CD4-positive, alpha-beta T cell treated with Interleukin-6 for 4 hours (primary cell): Measurements from ENCODE around the gene SLC4A9.

Experiments used
- DNase-seq: peaks from one replicate; pipeline ENCODE4 v3.0.0-alpha.2; 2020; ENCODE audit warnings: mixed read lengths

SLC4A9 gene

DNA sequence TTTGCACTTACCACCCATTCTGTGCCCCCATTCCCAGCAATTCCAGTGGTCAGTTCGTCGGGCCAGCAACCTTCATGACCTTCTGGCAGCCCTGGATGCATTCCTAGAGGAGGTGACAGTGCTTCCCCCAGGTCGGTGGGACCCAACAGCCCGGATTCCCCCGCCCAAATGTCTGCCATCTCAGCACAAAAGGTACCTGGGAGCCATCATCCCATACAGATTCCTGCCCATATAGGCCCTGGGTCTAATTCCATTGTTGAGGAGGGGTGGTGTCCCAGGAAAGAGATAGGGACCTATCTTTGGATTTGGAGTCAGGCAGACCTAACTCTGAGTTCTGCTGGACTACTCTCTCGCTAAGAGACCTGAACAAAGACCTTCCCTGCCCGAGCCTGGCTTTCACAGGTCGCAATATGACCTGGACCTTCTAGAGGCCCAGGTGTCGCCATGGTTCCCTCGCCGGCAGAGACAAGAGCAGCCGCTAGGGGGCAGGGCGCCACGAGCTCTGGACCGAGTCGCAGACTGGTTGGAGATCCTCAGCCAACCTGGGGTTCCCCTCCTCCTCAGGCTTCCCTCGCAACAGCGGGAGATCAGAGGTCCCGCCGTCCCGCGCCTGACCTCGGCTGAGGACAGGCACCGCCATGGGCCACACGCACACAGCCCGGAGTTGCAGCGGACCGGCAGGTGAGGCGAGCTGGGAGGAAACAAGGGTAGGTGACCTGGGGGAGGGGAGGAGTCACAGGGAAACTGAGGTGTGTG, 3.1 kb downstream of the SLC4A9 start:
- DNase-seq = peak; percentile 84

DNA sequence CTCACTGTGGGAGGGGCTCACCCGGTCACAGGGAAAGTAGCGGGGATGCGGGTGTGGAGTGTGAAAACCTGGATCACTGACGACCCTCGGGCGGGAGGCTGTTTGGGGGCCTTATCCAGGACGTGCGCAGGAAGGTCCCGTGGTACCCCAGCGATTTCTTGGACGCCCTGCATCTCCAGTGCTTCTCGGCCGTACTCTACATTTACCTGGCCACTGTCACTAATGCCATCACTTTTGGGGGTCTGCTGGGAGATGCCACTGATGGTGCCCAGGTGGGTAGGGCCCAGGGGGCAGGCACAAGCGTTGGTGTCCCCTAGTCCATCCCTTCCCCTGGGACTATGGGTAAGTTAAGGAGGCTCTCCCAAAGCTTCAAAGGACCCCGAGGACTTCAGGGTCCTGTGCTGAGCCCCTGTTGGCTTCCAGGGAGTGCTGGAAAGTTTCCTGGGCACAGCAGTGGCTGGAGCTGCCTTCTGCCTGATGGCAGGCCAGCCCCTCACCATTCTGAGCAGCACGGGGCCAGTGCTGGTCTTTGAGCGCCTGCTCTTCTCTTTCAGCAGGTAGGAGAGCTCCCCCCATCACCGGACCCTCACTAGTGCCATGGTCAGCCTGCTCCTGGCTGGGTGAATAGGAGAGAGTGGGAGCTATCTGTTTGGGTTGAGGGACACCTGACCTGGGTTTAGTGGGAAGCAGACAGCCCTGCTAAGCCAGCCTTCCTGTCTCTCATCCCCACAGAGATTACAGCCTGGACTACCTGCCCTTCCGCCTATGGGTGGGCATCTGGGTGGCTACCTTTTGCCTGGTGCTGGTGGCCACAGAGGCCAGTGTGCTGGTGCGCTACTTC, 3.9 kb downstream of the SLC4A9 start:
- DNase-seq = no peak

DNA sequence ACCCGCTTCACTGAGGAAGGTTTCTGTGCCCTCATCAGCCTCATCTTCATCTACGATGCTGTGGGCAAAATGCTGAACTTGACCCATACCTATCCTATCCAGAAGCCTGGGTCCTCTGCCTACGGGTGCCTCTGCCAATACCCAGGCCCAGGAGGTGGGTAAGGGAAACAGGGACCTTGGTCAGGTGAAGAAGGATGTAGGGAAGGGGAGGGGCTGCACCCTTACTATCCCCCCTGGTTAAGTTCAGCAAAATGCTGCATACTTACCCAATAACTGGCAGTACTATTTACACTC, 4.4 kb downstream of the SLC4A9 start:
- no peak for DNase-seq

DNA sequence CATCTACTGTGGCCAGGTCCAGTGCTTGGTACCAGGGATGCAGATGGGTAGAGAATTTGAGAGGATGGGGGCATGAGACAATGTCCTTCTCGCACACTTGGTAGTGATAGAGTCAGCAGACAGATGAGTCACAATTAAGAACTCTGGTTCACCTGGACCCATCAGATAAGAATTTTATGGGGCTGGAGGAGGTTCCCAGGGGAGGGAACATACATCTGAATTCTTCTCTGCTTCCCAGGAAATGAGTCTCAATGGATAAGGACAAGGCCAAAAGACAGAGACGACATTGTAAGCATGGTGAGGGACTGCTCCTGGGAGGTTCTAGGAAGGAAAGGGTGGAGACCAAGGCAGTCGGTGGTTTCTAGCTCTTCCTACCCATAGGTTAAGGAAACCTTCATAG, 5.3 kb downstream of the SLC4A9 start:
- DNase-seq = no peak

DNA sequence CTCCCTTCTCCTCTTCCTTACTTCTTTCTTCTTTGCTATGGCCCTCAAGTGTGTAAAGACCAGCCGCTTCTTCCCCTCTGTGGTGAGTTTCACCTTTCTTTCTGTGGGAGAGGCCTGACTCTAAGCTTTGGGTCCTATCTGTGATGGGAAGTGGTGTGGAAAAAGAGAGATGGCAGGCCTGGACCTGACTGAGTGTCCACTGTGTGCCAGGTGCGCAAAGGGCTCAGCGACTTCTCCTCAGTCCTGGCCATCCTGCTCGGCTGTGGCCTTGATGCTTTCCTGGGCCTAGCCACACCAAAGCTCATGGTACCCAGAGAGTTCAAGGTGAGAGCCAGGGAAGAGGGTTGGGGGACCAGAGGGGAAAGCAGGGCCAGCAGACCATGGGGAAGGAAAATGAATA, 5.9 kb downstream of the SLC4A9 start:
- no peak for DNase-seq

DNA sequence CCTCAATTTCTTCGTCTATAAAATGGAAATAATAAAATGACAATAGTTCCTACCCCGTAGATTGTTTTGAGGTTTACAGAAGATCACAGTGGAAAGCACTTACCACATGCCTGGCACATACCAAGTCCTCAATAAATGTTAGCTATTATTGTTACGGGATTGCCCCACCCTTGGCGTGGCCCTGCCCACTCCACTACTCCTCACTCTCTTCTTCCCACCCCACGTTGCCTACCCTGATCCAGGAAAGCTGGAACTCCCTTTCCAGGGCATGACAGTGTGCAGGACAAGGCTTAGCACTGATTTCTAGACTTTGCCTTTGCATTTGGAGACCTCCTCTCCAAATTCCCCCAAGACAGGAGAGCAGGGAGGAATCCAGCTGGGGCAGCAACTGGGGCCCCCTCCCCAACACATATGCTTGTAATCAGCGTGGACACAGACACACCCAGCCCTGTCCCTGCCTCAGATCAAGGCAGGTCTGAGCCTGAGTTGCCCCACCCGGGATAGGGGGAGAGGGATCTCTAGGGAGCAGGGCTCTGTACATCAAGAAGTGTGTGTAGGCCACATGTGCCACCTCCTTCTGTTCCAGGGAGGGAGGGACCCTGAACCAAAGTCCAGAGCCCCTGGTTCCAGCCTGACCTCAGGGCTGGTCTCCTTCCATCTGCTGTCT, 6.7 kb downstream of the SLC4A9 start:
- no peak for DNase-seq

DNA sequence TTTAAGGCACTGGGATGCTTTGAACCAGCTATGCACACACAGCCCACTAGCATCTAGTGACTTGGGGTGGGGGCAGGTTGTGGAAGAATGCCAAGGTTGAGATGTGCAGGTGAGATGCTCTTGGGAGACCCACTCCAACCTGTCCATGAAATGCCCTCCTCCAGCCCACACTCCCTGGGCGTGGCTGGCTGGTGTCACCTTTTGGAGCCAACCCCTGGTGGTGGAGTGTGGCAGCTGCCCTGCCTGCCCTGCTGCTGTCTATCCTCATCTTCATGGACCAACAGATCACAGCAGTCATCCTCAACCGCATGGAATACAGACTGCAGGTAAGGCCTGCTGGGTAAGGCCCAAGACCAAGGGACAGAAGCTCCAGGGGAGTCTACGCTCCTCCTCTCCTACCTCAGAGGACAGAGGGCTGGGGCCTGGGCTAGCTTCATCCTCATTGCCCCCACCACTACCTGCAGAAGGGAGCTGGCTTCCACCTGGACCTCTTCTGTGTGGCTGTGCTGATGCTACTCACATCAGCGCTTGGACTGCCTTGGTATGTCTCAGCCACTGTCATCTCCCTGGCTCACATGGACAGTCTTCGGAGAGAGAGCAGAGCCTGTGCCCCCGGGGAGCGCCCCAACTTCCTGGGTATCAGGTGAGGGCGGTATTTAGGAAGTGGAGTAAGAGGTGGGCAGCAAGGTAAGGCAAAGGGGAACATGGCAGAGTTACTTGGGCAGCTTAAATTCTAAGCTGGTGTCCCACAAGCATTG, 7.4 kb downstream of the SLC4A9 start:
- no peak for DNase-seq

DNA sequence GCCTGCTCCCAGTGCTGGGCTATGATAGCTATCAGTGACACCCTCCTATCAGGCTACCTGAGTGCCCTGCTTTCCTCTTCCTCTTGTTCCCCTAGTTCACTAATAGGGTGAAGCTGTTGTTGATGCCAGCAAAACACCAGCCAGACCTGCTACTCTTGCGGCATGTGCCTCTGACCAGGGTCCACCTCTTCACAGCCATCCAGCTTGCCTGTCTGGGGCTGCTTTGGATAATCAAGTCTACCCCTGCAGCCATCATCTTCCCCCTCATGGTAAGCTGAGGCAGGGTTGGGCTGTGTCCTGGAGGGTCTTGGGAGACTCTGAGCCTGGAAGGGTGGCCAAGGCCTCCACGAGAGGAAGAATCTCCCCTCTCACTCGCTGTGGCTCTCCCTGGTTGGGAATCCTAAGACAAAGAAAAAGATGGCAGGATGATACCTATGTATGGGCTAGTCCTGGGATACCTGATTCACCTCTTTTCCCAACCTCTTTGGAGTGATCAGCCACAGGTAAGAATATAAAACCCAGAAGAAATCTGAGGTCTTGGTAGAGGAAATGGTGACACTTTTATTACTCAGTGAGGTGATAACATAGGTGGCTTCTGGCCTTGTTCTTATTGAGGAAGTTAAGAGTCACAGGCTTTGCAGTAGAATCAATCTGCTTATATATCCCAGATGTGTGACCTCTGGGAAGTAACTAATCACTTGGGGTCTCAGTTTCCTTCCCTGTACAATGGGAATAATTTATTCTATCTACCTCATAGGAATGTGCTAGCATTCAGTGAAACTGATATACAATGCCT, 11.6 kb downstream of the SLC4A9 start:
- no peak for DNase-seq

DNA sequence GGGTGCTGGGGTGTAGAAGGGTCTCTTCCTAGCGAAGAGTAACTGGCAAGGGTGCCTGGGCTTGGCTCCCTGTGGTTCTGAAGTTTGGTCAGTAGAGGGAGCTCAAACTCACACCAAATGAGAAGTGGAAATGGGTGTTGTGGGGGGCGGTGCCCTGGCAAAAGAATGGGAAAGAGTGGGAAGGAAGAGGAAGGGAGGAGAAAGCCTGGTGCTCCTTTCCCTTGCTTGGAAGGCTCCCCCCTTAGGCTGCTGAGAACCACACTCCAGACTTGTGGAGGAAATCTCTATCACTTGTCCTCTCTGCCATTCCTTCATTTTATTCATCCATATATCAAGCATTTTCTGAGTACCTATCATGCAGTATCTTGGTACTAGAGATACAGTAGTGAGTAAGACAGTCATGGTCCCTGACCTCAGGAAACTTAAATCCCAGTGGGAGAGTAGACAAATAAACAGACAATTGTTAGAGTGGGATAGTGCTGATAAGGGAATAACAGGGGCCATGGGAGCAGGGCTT, 13.0 kb downstream of the SLC4A9 start:
- peak; percentile 54 for DNase-seq

DNA sequence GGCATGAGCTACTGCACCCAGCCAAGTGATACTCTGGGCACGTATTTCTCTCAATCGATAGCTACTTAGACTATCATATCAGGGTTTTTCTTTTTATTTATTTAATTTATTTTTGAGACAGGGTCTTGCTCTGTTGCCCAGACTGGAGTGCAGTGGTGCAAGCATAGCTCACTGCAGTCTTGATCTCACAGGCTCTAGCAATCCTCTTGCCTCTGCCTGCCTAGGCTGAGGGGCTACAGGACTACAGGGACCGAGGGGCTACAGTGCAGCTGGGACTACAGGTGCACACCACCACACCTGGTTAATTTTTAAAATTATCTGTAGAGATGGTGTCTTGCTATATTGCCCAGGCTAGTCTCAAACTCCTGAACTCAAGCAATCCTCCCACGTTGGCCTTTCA, 21.4 kb downstream of the SLC4A9 start:
- no peak for DNase-seq

DNA sequence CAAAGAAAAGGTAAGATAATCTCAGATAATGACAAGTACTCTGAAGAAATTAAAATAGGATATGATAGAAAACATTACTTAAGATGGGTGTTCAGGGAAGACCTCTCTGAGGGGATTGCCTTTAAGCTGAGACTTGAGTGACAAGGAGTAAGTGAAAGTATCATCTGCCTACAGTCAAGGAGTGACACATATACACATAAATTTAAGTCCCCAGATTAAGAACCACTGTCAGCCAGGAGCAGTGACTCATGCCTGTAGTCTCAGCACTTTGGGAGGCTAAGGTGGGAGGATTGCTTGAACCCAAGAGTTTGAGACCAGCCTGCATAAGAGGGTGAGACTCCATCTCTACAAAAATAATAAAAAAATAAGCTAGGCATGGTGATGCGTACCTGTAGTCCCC, 22.0 kb downstream of the SLC4A9 start:
- DNase-seq = no peak

DNA sequence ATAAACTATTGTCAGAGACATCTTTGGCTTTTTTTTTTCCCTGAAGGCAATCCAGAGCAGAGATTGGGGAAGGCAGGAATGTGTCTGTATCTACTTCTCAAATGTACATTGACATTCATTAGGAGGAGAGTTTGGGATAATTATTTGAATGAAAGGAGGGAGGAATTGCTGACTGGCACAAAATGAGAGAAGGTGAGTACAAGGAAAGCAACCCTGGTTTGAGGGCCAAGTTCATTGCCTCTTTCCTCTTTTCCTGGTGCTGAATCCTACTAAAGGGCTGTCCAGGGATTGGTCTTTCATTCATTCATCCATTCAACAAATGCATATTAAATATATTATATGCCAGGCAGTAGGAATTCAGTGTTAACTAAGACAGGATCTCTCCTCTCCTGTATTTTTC, 22.9 kb downstream of the SLC4A9 start:
- no peak for DNase-seq

DNA sequence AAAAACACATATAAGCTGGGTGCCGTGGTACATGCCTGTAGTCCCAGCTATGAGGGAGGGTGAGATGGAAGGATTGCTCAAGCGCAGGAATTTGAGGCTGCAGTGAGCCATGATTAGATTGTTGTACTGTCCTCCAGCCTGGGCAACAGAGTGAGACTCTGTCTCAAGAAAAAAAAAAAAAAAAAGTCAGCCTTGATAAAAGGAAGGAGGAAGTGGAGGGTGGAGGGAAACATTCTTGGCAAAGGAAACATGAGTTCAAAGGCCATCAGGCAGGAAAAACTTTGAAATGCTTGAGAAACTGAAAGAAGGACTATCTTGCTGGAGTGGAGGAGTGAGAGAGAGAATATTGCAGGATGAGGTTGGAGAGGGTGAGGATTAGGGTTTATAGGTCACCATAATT, 23.3 kb downstream of the SLC4A9 start:
- no peak for DNase-seq

DNA sequence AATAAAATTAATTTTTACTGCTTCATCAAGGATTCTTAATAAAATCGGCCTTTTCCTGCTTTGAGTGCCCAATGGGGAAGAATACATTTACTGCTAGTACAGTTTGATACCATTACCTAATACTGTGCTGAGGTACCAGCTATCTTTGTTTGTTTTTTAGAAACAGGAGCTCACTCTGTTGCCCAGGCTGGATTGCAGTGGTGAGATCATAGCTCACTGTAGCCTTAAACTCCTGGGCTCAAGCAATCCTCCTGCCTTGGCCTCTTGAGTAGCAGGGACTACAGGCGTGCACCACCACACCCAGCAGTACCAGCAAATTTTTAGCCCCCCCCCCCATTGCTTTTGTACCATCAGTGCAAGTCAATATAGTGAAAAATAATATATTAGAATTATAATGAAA, 28.1 kb downstream of the SLC4A9 start:
- DNase-seq = no peak

DNA sequence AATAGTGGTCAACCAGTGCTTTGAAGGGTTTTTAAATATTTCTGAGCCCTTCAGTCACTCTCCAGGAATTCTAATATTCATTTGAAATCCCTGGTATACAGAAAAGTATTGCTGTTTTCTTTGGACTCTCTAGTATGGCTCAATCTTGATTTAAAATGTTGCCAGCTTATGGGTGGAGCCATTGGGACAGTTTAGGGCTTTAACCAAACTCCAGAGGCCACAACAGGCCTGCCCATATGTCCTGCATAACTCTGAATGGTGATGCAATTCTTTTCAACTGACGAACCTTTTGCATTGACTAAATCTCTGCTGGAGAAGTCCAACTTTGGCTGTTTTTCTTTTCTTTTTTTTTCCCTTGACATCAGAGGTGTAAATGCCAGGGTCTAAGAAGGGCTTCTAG, 31.3 kb downstream of the SLC4A9 start:
- no peak for DNase-seq

DNA sequence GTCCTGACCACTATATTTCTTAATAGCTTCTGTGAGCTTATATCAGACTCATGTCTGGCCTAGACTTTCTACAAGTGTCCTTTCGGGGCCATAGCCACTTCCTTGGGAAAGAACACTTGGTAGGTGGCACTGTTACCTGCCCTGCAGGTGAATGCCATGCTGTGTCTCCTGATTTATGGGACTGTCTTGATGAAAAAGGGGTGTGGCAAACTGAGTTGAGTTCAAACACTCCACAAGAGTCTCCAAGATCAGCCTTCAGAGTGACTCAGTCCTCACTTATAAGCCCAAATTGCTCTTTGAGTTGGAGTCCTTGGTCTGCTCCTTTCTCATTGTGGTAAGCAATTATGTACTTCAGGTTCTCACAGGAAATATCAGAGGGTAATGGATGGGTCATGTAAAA, 31.7 kb downstream of the SLC4A9 start:
- DNase-seq = no peak

DNA sequence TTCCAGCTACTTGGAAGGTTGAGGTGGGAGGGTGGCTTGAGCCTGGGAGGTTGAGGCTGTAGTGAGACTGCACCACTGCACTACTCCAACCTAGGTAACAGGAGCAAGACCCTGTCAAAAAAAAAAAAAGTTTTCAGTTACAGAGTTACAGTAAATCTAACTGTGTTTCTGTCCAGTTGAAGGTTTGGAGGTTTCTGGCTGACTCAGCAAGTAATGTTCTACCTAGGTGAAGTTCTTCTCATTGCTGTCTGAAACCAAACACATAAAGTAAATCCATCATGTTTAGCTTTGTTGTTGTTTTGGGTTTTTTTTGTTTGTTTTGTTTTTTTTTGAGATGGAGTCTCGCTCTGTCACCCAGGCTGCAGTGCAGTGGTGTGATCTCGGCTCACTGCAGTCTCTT, 33.7 kb downstream of the SLC4A9 start:
- DNase-seq = no peak

DNA sequence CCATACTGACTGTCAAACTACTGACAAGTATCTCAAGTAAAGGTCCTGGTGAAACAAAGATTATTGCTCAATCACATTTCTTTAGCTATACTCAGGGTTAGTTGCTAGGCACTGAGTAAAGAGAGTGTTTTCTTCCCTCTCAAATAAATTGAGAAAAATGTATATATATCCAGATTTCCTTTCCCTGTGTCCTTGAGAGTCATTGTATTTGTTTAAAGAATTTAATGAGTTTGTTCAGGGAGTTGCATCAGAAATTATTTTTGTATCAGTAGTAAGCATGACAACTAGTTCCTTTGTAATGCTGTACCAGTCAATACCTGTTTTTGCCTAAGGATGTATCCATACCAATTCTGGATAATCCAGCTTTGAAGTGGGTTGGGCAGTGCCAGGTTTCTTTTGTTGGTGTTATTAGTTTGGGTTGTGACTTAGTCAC, 38.4 kb downstream of the SLC4A9 start:
- DNase-seq = no peak

DNA sequence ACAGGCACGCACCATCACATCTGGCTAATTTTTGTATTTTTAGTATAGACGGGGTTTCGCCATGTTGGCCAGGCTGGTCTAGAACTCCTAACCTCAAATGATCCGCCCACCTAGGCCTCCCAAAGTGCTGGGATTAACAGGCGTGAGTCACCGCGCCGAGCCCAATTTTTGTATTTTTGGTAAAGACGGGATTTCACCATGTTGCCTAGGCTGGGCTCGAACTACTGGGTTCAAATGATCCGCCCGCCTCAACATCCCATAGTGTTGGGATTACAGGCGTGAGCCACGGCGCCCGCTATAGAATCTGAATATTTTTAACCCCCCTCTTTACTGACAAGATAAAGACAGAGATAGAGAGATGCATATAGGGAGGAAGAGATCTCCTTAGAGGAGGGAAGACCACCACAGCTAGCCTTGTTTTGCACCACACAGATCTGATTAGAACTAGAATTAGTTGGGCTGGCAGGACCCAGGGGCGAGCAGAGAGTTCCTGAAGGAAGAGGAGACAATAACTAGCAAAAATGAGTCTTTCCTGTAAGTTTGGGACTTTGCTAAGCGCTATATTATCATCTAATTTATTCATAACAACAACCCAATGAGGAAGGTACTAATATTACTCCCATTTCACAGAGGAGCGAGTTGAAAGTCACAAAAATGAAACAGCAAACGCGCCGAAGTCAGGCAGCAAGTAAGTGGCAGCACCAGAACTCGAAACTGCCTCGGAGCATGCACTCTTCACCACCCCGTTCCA, 40.2 kb downstream of the SLC4A9 start:
- no peak for DNase-seq

DNA sequence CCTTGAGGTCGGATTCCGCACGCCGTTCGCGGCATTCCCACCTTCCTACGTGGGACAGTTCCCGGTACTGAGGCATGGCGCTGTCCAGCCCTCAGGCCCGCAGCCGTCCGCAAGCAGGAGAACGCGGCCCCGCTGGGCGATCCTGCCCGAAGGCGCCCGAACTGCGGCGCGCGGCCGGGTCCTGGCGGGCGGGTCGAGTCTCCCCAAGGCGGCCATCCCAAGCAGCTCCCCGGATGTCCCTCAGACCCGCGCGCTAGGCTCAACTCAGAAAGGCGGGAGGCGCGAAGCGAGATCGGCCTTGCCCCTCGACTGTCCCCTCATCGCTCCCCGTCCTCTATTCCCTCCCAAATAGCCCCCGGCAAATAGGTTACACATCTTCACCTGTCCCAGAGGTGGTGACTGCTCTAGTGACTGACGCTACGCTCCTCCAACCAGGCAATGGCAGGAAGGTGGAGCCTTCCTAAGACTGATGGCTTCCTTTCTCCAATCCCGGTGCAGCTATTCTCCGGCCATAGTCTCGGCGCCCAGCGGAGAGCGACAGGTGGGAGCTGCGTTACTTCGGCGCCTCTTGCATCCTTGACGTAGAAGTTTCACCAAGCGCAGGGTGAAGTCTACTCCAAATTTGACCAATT, 40.9 kb downstream of the SLC4A9 start:
- DNase-seq = peak; percentile 85
